SIG-M5 treated with dmso at 0.1 percent for 504 hours (cell line): ENCODE results near the gene AGTRAP.
A peak's percentile ranks its signal among the peaks of the same experiment; 100 is the strongest.

ENCODE experiments used
- DNase-seq: peaks from one replicate; lab custom pipeline; 2025; ENCODE audit not compliant: unreplicated experiment; lab: John Stamatoyannopoulos, UW

Gene AGTRAP

GRCh38 chr1:11735854-11736745, at the start of gene AGTRAP:
AGTRAP (plus strand) TSS chr1:11736136; CDS start chr1:11736209, 73 bp downstream.
- peak; percentile 82 for DNase-seq

GRCh38 chr1:11688506-11688905, 47.4 kb upstream of the AGTRAP start:
- no peak for DNase-seq

- DNase-seq = no peak
Observed at GRCh38 chr1:11690397-11691301, 45.3 kb upstream of the AGTRAP start.

- no peak for DNase-seq
Observed at GRCh38 chr1:11691302-11691914, 44.5 kb upstream of the AGTRAP start, which contains the start of gene DRAXIN. DRAXIN (plus strand) TSS chr1:11691710; CDS start chr1:11706259, 14,549 bp downstream.

- no peak for DNase-seq
Observed at GRCh38 chr1:11691928-11692711, 43.8 kb upstream of the AGTRAP start.

- DNase-seq = peak; percentile 50
Observed at GRCh38 chr1:11693024-11693590, 42.8 kb upstream of the AGTRAP start.

GRCh38 chr1:11693917-11694316, 42.0 kb upstream of the AGTRAP start:
- DNase-seq = no peak

GRCh38 chr1:11695861-11696260, 40.1 kb upstream of the AGTRAP start:
- DNase-seq = no peak

GRCh38 chr1:11697188-11697892, 38.6 kb upstream of the AGTRAP start:
- no peak for DNase-seq

- no peak for DNase-seq
Observed at GRCh38 chr1:11697893-11698210, 38.1 kb upstream of the AGTRAP start.

- no peak for DNase-seq
Observed at GRCh38 chr1:11700601-11701467, 35.1 kb upstream of the AGTRAP start.

GRCh38 chr1:11701551-11701961, 34.4 kb upstream of the AGTRAP start:
- DNase-seq = no peak

GRCh38 chr1:11701981-11702803, 33.7 kb upstream of the AGTRAP start:
- no peak for DNase-seq

GRCh38 chr1:11703357-11704193, 32.4 kb upstream of the AGTRAP start:
- no peak for DNase-seq

GRCh38 chr1:11704194-11704529, 31.8 kb upstream of the AGTRAP start:
- DNase-seq = no peak

GRCh38 chr1:11704691-11705475, 31.1 kb upstream of the AGTRAP start:
- no peak for DNase-seq
